DOHH2 (cell line): ENCODE measurements around the gene MYLK3.

Source experiments
- H3F3A ChIP-seq: fragments of 200-600 bp; sonication (generic), shearing (Covaris generic); 2 replicates; pipeline ENCODE4 v1.6.0; 2016; ENCODE audit warnings: antibody characterized with exemption, mild to moderate bottlenecking; ENCODE audit not compliant: control insufficient read depth, insufficient read depth
- H3K27ac ChIP-seq: fragments of 200-600 bp; sonication (generic); 2 replicates; pipeline ENCODE4 v1.5.1; 2014; ENCODE audit warnings: low read depth, mild to moderate bottlenecking, low read length, moderate library complexity
- H3K27me3 ChIP-seq: fragments of 200-600 bp; sonication (generic); 2 replicates; pipeline ENCODE4 v1.6.1; 2014; ENCODE audit warnings: mild to moderate bottlenecking, low read length, mixed read lengths; ENCODE audit not compliant: control insufficient read depth
- H3K36me3 ChIP-seq: fragments of 200-600 bp; sonication (generic); 2 replicates; pipeline ENCODE4 v1.6.1; 2014; ENCODE audit warnings: mild to moderate bottlenecking, low read length, moderate library complexity, mixed read lengths; ENCODE audit not compliant: control insufficient read depth
- H3K4me1 ChIP-seq: fragments of 200-600 bp; sonication (generic); 2 replicates; pipeline ENCODE4 v1.6.1; 2014; ENCODE audit warnings: mild to moderate bottlenecking, low read length, mixed read lengths; ENCODE audit not compliant: control insufficient read depth
- H3K4me2 ChIP-seq: fragments of 200-600 bp; sonication (generic); 2 replicates; pipeline ENCODE4 v1.6.0; 2014; ENCODE audit warnings: mild to moderate bottlenecking, low read length, moderate library complexity
- H3K4me3 ChIP-seq: fragments of 200-600 bp; sonication (generic); 2 replicates; pipeline ENCODE4 v1.5.1; 2014; ENCODE audit warnings: mild to moderate bottlenecking, low read length, mixed read lengths
- H3K79me2 ChIP-seq: fragments of 200-600 bp; sonication (generic); 2 replicates; pipeline ENCODE4 v1.6.1; 2014; ENCODE audit warnings: mild to moderate bottlenecking, low read length, mixed read lengths; ENCODE audit not compliant: control insufficient read depth
- H3K9me2 ChIP-seq: fragments of 200-600 bp; sonication (generic); replicated peaks from 2 replicates; pipeline ENCODE4 v1.6.1; 2014; ENCODE audit warnings: mild to moderate bottlenecking, low read length, mixed read lengths; ENCODE audit not compliant: control insufficient read depth
- H3K9me3 ChIP-seq: fragments of 200-600 bp; sonication (generic); 2 replicates; pipeline ENCODE4 v1.6.1; 2014; ENCODE audit warnings: antibody characterized with exemption, low read length, mixed read lengths; ENCODE audit not compliant: control insufficient read depth, insufficient read depth
- H4K20me1 ChIP-seq: fragments of 200-600 bp; sonication (generic); 2 replicates; pipeline ENCODE4 v1.6.0; 2014; ENCODE audit warnings: low read depth, mild to moderate bottlenecking, antibody characterized with exemption, low read length, moderate library complexity; ENCODE audit not compliant: control insufficient read depth, insufficient read depth
- EZH2phosphoT487 ChIP-seq: fragments of 200-600 bp; sonication (generic); IDR thresholded peaks from 2 replicates; pipeline ENCODE4 v1.6.1; 2017; ENCODE audit warnings: borderline replicate concordance, mild to moderate bottlenecking, antibody characterized with exemption, low read length, moderate library complexity, mixed read lengths
- TF ChIP-seq, protein P1 (sequence below): fragments of 200-600 bp; sonication (generic); IDR thresholded peaks from one replicate; pipeline ENCODE4 v1.5.1; 2014; ENCODE audit warnings: antibody characterized with exemption, mild to moderate bottlenecking, low read depth, low read length; ENCODE audit not compliant: poor library complexity, severe bottlenecking

Gene MYLK3

DNA sequence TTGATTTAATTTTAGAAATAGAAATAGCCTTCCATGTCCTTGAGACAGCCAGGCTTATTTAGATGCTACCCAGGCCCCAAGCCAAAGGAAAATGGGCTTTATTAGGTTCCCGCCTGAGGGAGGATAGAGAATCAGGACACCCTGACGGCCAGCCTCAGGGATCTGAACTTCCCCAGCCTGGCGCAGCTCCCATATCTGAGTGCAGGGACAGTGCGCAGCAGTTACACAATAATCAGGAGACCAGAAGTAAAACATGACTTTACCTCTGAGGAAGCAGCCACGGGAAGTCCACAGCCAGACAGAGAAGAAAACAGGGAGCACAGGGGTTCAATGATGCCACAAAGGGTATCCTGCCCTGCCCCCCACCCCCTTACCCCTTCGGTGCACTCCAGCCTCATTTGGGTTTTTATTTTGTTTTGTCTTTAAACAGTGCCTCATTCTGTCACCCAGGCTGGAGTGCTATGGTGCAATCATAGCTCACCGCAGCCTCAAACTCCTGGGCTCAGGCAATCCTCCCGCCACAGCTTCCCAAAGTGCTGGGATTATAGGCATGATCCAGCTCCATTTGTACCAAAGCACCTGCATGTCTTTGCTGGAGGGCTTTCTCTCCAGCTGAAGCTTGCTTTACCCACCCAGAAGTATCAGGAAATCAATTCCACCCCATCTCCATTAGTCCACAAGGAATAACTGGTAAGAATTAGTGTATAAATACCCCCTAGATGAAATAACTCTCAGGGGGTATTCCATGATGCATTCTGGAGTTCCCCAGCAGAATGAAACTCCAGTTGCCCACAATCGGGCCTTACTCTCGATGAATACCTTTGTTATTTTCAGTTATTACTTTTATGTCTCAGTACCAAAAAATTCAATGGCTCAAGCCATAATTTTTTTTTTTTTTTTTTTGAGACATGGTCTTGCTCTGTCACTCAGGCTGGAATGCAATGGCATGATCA, 36.8 kb downstream of the MYLK3 start:
- H4K20me1 ChIP-seq, result no peaks in the 10 kb centered on the region
- H3K4me2 ChIP-seq, result no peak overlapping the region
- no peak overlapping the region for H3K4me3 ChIP-seq
- H3K36me3 ChIP-seq, result no peaks in the 10 kb centered on the region
- H3K79me2 ChIP-seq, result no peaks in the 10 kb centered on the region
- no peaks in the 10 kb centered on the region for H3F3A ChIP-seq
- H3K9me3 ChIP-seq, result no peaks in the 10 kb centered on the region
- H3K9me2 ChIP-seq, result no peaks in the 10 kb centered on the region
- H3K27ac ChIP-seq, result no peak overlapping the region
- H3K4me1 ChIP-seq, result peaks cover 14% of the 10 kb centered on the region
- H3K27me3 ChIP-seq, result no peaks in the 10 kb centered on the region
- TF ChIP-seq, protein P1, sequence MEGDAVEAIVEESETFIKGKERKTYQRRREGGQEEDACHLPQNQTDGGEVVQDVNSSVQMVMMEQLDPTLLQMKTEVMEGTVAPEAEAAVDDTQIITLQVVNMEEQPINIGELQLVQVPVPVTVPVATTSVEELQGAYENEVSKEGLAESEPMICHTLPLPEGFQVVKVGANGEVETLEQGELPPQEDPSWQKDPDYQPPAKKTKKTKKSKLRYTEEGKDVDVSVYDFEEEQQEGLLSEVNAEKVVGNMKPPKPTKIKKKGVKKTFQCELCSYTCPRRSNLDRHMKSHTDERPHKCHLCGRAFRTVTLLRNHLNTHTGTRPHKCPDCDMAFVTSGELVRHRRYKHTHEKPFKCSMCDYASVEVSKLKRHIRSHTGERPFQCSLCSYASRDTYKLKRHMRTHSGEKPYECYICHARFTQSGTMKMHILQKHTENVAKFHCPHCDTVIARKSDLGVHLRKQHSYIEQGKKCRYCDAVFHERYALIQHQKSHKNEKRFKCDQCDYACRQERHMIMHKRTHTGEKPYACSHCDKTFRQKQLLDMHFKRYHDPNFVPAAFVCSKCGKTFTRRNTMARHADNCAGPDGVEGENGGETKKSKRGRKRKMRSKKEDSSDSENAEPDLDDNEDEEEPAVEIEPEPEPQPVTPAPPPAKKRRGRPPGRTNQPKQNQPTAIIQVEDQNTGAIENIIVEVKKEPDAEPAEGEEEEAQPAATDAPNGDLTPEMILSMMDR, result no peak
- TF ChIP-seq EZH2phosphoT487, result no peak

DNA sequence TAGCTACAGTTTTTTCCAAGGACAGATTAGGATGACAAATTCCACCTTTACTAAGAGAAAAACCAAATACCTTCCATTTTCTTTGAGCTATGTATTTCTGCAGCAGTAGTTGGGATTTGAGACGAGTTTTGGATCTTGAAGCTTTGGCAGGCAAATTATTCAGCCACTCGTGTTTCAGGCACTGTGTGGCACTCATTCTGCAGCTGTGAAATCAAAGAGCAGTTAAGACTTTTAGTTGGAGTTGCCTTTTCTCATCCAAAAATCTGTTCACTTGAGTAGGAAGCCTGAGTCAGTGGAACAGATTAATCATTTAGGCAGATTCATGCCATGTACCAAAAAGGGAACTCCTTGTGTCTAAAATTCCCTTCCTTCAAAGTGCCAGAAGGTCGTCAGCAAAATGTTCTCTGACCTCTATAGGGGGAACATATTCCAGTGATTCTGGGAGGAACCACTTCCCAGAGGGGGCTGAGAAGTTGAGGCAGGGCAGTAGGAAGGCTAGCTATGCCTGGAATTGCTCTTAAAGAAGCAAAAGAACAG, 38.6 kb downstream of the MYLK3 start:
- no peaks in the 10 kb centered on the region for H3K27me3 ChIP-seq
- TF ChIP-seq EZH2phosphoT487, result no peak
- TF ChIP-seq, protein P1, result no peak
- H3F3A ChIP-seq, result no peaks in the 10 kb centered on the region
- H3K9me3 ChIP-seq, result no peaks in the 10 kb centered on the region
- H3K9me2 ChIP-seq, result no peaks in the 10 kb centered on the region
- no peaks in the 10 kb centered on the region for H4K20me1 ChIP-seq
- no peaks in the 10 kb centered on the region for H3K36me3 ChIP-seq
- no peak overlapping the region for H3K4me2 ChIP-seq
- no peak overlapping the region for H3K4me3 ChIP-seq
- no peak overlapping the region for H3K27ac ChIP-seq
- H3K79me2 ChIP-seq, result no peaks in the 10 kb centered on the region
- peaks cover 14% of the 10 kb centered on the region for H3K4me1 ChIP-seq

DNA sequence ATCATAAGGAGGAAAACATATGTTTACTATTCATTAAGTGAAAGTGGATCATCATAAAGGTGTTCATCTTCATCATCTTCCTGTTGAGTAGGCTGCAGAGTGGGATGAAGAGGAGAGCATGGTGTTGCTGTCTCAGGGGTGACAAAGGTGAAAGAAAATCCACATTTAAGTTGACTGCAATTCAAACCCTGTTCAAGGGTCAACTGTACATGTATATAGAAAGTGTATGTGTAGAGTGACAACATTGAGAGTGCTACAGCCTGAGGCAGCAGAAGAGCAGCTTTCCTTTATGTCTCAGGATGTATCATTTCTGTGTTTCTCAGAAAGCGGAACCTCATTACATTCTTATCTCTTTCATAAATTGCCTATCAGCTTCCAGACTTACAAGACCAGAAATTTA, 41.5 kb downstream of the MYLK3 start:
- no peaks in the 10 kb centered on the region for H4K20me1 ChIP-seq

More for the DNA sequence above, 41.5 kb downstream of the MYLK3 start:
- H3K9me3 ChIP-seq, result no peaks in the 10 kb centered on the region
- H3K4me3 ChIP-seq, result no peak overlapping the region
- TF ChIP-seq, protein P1, result no peak
- no peak for TF ChIP-seq EZH2phosphoT487
- no peaks in the 10 kb centered on the region for H3K9me2 ChIP-seq
- H3K79me2 ChIP-seq, result no peaks in the 10 kb centered on the region
- no peaks in the 10 kb centered on the region for H3K27me3 ChIP-seq
- H3K4me2 ChIP-seq, result no peak overlapping the region
- H3K27ac ChIP-seq, result no peak overlapping the region
- peaks cover 4% of the 10 kb centered on the region; the same call in 1 of the 2 replicates for H3F3A ChIP-seq
- H3K4me1 ChIP-seq, result no peaks in the 10 kb centered on the region
- peaks cover 2% of the 10 kb centered on the region for H3K36me3 ChIP-seq
